Measurements from ENCODE around the gene A2ML1. TPM values are rescaled to one million over a fixed set of nuclear protein-coding genes. Genes with fewer than 3 reads are reported as not detected.

A2ML1 gene
- total RNA-seq, 1 experiment from 2014 or later = 3.9 TPM

DNA sequence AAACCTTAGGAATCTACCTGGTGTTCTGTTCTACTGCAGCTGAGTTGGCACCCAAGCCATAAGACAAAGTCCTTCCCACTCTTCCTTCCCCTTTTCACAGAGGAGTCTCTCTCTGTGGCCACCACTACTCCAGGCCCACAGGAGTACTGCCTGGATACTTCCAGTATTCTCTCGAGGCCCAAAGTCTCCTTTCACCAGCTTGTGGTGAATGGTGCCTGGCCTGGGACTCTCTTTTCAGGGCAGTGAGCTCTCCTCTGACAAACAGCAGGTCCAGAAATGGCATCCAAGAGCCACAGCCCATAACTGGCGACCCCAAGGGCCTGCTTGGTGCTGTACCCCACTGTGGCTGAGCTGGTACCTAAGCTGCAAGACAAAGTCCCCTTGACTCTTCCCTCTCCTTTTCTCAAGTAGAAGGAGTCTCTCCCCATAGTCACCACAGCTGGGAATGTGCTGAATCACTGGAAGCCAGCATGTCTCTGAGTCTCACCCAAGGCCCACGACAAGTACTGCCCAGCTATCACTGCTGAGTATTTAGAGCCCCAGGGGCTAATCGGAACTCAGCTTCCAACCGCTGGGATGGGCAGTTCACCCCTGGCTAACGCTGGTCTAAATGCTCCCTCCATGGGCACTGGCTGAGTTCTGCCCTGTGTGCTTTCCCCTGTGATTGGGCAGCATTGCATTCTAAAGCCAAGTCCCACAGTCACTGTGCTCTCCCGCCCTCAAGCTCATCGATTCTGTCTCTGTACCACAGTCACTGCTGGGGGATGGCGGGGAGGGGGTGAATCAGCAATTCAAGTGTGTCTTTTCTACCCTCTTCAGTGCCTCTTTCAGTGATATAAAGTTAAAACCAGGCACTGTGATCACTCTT, 6.1 kb downstream of the A2ML1 start:
- Histone ChIP-seq H3K36me3 (replicated peaks; ENCODE audit: control insufficient read depth, insufficient read depth, low read length) (no peaks in the 10 kb centered on the region), H3K4me3 (ENCODE audit: insufficient read depth, low read depth, low read length) (no peak overlapping the region), H3K27me3 (ENCODE audit: control insufficient read depth, insufficient read depth, low read length) (no peaks in the 10 kb centered on the region)
- no peak for DNase-seq

DNA sequence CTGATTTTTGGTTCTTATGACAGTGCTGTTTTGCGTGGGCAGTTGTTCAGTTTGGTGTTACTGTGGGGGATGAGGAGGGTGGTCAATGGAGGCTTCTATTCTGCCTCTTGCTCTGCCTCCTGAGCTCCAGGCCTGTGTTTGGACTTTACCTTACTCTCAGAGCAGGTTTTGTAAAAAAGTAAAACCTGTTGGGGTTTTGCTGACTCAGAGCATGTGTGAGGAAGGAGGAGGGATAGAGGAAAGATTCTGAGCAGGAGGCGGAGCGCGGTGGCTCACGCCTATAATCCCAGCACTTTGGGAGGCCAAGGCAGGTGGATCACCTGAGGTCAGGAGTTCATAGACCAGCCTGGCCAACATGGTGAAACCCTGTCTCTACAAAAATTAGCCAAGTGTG, 6.7 kb downstream of the A2ML1 start:
- no peak for DNase-seq
- Histone ChIP-seq H3K36me3 (replicated peaks; ENCODE audit: control insufficient read depth, insufficient read depth, low read length) (no peaks in the 10 kb centered on the region), H3K4me3 (ENCODE audit: insufficient read depth, low read depth, low read length) (no peak overlapping the region), H3K27me3 (ENCODE audit: control insufficient read depth, insufficient read depth, low read length) (no peaks in the 10 kb centered on the region)

DNA sequence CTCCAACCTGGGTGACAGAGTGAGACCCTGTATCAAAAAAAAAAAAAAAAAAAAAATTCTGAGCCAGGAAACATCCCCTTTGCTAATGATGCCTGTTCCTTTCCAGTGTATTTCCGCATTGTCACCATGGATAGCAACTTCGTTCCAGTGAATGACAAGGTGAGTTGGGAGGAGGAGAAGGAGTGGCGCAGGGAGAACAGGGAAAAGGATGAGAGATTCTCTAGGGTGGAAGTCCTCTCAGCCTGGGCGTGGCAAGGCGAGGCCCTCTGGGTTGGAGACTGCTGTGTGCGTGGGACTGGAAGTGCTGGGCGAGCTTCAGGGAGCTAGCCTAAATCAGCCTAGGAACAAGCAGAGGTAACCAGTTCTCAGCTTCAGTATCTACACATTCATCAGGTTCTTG, 7.2 kb downstream of the A2ML1 start:
- no peak for DNase-seq
- H3K27me3 ChIP-seq (ENCODE audit: control insufficient read depth, insufficient read depth, low read length) = no peaks in the 10 kb centered on the region
- H3K36me3 ChIP-seq (replicated peaks; ENCODE audit: control insufficient read depth, insufficient read depth, low read length) = no peaks in the 10 kb centered on the region
- H3K4me3 ChIP-seq (ENCODE audit: insufficient read depth, low read depth, low read length) = no peak overlapping the region

DNA sequence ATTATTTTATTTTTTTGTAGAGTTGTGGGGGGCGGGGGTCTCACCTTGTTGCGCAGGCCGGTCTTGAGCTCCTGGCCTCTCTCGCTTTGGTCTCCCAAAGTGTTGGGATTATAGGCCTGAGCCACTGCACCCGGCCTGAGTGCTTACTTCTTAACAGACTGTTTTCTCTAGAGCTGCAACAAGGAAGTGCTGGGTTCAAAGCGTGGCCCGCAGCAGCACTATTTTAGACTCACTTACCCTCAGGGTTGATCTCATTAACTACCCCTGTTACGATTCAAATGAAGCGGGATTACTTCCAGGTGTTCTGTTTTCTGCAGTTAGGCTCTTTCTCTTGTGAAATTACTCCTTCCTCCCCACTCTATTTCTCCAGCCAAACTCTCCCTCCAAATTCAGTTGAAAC, 8.7 kb downstream of the A2ML1 start:
- H3K4me3 ChIP-seq (ENCODE audit: insufficient read depth, low read depth, low read length) = no peak overlapping the region
- no peaks in the 10 kb centered on the region for H3K27me3 ChIP-seq (ENCODE audit: control insufficient read depth, insufficient read depth, low read length)
- no peak for DNase-seq

DNA sequence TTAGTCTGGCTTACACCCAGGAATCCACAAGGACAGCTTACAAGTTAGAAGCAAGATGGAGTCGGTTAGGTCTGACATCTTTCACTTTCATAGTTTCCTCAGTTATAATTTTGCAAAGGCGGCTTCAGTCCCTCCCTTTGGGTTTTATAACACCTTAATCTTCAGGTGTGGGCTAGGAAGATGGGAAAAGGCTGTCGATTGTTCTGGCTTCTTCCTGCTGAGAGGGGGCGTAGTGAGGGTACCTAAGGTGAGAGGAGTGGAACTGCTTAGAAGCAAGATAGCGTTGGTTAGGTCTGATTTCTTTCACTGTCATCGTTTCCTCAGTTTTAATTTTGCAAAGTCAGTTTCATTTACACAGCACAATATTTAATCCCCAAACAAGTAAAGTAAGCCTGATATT, 10.1 kb downstream of the A2ML1 start:
- no peak for DNase-seq
- no peak overlapping the region for H3K4me3 ChIP-seq (ENCODE audit: insufficient read depth, low read depth, low read length)
- no peaks in the 10 kb centered on the region for H3K27me3 ChIP-seq (ENCODE audit: control insufficient read depth, insufficient read depth, low read length)
- H3K36me3 ChIP-seq (replicated peaks; ENCODE audit: control insufficient read depth, insufficient read depth, low read length) = no peaks in the 10 kb centered on the region

More for the DNA sequence above, 8.7 kb downstream of the A2ML1 start:
- no peaks in the 10 kb centered on the region for H3K36me3 ChIP-seq (replicated peaks; ENCODE audit: control insufficient read depth, insufficient read depth, low read length)

DNA sequence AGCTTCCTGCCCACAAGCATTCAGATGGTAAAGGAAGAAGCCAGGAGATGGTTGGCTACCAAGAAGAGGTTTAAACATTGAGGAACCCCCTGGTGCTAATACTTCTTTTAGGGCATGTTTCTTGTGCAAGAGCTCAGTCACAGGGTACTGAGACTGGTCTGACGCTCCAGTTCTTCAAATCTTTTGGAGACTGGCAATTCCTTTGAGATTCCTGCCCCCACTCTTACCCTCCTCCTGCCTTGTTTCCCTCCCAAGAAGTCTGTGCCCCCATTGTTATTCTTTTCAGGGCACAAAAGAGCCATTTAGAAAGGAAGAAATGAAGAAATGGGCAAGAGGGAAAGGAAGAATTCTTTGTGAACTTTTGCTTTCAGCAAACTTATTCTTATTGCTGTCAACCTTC, 11.8 kb downstream of the A2ML1 start:
- no peak overlapping the region for H3K4me3 ChIP-seq (ENCODE audit: insufficient read depth, low read depth, low read length)
- H3K27me3 ChIP-seq (ENCODE audit: control insufficient read depth, insufficient read depth, low read length) = no peaks in the 10 kb centered on the region
- no peak for DNase-seq
- H3K36me3 ChIP-seq (replicated peaks; ENCODE audit: control insufficient read depth, insufficient read depth, low read length) = no peaks in the 10 kb centered on the region

DNA sequence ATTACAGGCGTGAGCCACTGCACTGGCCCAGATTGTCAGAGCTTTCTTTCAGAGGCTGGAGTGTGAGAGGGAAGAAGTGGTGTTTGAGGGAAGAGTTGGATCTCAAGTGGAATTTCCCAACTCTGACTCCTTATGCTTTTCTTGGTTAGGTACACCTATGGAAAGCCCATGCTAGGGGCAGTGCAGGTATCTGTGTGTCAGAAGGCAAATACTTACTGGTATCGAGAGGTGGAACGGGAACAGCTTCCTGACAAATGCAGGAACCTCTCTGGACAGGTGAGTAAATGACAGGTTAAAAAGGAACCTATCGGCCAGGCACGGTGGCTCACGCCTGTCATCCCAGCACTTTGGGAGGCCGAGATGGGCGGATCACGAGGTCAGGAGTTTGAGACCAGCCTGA, 14.9 kb downstream of the A2ML1 start:
- no peak for DNase-seq
- no peak overlapping the region for H3K4me3 ChIP-seq (ENCODE audit: insufficient read depth, low read depth, low read length)
- H3K27me3 ChIP-seq (ENCODE audit: control insufficient read depth, insufficient read depth, low read length) = no peaks in the 10 kb centered on the region
- no peaks in the 10 kb centered on the region for H3K36me3 ChIP-seq (replicated peaks; ENCODE audit: control insufficient read depth, insufficient read depth, low read length)

DNA sequence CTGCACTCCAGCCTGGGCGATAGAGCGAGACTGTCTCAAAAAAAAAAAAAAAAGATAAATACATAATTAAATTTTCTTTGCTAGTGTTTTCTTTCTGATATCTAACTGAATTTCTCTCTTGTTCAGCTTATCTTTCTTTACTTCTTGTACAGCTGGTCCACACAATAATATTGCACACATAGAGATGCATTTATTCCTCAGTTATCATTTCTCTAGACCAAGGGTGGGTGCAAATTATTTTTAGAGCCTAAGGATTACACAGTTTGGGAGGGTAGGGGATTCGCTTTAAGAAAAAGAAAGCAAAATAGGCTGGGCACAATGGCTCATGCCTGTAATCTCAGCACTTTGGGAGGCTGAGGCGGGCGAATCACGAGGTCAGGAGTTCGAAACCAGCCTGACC, 17.9 kb downstream of the A2ML1 start:
- H3K27me3 ChIP-seq (ENCODE audit: control insufficient read depth, insufficient read depth, low read length) = no peaks in the 10 kb centered on the region
- H3K36me3 ChIP-seq (replicated peaks; ENCODE audit: control insufficient read depth, insufficient read depth, low read length) = no peaks in the 10 kb centered on the region
- H3K4me3 ChIP-seq (ENCODE audit: insufficient read depth, low read depth, low read length) = no peak overlapping the region
- DNase-seq = no peak

DNA sequence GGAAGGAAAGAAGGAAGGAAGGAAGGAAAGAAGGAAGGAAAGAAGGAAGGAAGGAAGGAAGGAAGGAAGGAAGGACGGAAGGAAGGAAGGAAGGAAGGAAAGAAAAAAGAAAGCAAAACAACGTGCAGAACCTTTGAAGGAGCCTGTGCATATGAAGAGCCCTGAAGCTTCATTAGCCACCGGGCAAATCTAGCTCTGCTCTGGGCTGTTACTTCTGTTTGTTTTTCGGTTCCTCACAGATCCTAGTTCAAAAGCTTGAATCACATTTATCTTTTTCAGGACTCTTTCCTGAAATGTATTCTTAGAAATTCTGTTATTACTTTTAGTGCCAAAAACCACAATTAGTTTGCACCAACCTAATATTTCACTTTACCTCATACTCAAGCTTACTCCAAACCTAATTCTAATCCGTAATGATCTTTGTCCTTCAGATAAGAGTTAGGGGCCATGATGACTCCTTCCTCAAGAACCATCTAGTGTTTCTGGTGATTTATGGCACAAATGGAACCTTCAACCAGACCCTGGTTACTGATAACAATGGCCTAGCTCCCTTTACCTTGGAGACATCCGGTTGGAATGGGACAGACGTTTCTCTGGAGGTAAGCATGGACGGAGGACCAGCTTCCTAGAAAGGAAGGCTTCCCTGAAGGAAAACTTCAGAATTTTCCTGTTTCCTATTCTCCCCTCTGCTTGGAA, 18.7 kb downstream of the A2ML1 start:
- Histone ChIP-seq H3K27me3 (ENCODE audit: control insufficient read depth, insufficient read depth, low read length) (no peaks in the 10 kb centered on the region), H3K4me3 (ENCODE audit: insufficient read depth, low read depth, low read length) (no peak overlapping the region), H3K36me3 (replicated peaks; ENCODE audit: control insufficient read depth, insufficient read depth, low read length) (no peaks in the 10 kb centered on the region)
- no peak for DNase-seq

DNA sequence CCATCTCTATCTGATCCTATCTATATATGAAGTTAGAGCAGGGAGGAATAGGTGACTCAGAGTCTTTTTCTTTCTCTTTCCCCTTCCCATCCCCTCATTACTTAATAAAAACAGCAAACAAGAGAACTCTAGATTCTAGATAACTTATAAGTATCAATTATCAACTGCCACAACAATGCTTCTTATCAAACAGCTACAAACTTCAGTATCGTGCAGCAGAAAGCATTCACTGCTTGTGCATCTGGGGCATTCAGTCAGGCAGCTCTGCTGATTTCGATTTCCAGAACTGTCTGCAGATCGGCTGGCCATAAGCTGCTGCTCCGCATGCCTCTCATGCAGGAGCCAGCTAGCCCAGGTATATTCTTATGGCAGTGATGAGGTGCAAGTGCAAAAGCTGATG, 19.4 kb downstream of the A2ML1 start:
- H3K36me3 ChIP-seq (replicated peaks; ENCODE audit: control insufficient read depth, insufficient read depth, low read length) = no peaks in the 10 kb centered on the region
- H3K4me3 ChIP-seq (ENCODE audit: insufficient read depth, low read depth, low read length) = no peak overlapping the region
- no peaks in the 10 kb centered on the region for H3K27me3 ChIP-seq (ENCODE audit: control insufficient read depth, insufficient read depth, low read length)
- DNase-seq = no peak

DNA sequence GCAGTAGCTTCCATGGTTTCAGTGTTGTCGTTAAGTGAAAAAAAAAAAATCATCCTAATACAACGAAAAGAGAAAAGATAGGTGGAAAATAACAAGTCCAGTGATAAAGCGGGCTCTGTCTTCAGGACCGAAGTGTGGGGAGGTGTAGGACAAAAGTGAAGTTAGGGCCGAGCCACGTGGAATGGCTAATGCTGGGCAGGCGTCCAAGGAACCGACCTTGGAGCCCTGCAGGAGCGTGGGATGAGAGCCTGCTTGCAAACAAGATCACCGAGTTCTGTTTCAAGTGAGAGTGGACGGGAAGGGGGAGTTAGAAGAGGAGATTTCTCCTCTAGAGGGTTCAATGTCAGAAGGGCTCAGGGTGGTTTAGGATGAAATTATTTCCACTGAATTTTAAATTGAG, 22.2 kb downstream of the A2ML1 start:
- Histone ChIP-seq H3K4me3 (ENCODE audit: insufficient read depth, low read depth, low read length) (no peak overlapping the region), H3K36me3 (replicated peaks; ENCODE audit: control insufficient read depth, insufficient read depth, low read length) (no peaks in the 10 kb centered on the region), H3K27me3 (ENCODE audit: control insufficient read depth, insufficient read depth, low read length) (no peaks in the 10 kb centered on the region)
- no peak for DNase-seq

DNA sequence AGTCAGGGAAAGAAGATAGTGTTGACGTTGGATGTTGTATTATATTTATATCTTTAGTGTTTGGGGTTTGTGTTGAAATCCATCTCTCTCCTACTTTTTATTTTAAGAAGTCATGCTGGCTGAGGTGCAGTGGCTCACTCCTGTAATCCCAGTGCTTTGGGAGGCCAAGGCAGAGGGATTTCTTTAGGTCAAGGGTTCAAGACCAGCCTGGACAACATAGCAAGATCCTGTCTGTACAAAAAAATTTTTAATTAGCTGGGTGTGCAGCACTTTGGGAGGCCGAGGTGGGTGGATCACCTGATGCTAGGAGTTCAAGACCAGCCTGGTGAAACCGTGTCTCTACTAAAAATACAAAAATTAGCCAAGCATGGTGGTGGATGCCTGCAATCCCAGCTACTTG, 23.9 kb downstream of the A2ML1 start:
- Histone ChIP-seq H3K4me3 (ENCODE audit: insufficient read depth, low read depth, low read length) (no peak overlapping the region), H3K27me3 (ENCODE audit: control insufficient read depth, insufficient read depth, low read length) (no peaks in the 10 kb centered on the region), H3K36me3 (replicated peaks; ENCODE audit: control insufficient read depth, insufficient read depth, low read length) (no peaks in the 10 kb centered on the region)
- DNase-seq = no peak

DNA sequence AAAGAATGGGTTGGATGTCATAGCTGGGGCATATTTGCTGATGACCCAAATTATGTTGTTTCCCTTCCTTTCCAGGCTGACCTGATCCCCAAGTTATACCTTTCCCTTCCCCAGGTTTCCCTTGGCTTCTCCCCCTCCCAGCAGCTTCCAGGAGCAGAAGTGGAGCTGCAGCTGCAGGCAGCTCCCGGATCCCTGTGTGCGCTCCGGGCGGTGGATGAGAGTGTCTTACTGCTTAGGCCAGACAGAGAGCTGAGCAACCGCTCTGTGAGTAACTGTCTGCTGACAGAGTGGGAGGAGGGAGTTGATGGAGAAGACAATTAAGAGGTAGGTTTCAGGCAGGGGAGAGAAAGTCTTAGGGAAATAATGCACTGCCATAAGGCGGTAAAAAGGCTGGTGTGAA, 25.0 kb downstream of the A2ML1 start:
- H3K27me3 ChIP-seq (ENCODE audit: control insufficient read depth, insufficient read depth, low read length) = no peaks in the 10 kb centered on the region
- no peaks in the 10 kb centered on the region for H3K36me3 ChIP-seq (replicated peaks; ENCODE audit: control insufficient read depth, insufficient read depth, low read length)
- DNase-seq = no peak
- no peak overlapping the region for H3K4me3 ChIP-seq (ENCODE audit: insufficient read depth, low read depth, low read length)

DNA sequence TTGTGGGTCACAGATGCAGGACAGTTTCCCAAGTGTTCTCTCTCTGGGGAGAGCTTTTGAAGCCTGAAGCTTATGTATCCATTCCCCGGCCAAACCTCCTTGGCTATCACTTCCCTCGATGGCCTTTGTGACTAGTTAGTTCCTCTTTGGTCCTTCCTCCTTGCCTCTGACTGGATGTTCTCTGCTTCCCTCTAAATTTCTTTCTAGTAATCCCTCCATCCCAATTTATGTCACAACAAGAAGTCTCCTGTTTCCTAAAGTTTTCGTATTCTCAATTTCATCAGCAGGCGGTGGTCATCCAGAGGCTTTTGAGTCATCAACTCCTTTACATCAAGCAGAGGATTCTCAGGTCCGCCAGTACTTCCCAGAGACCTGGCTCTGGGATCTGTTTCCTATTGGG, 27.5 kb downstream of the A2ML1 start:
- Histone ChIP-seq H3K27me3 (ENCODE audit: control insufficient read depth, insufficient read depth, low read length) (no peaks in the 10 kb centered on the region), H3K36me3 (replicated peaks; ENCODE audit: control insufficient read depth, insufficient read depth, low read length) (no peaks in the 10 kb centered on the region), H3K4me3 (ENCODE audit: insufficient read depth, low read depth, low read length) (no peak overlapping the region)
- DNase-seq = no peak

DNA sequence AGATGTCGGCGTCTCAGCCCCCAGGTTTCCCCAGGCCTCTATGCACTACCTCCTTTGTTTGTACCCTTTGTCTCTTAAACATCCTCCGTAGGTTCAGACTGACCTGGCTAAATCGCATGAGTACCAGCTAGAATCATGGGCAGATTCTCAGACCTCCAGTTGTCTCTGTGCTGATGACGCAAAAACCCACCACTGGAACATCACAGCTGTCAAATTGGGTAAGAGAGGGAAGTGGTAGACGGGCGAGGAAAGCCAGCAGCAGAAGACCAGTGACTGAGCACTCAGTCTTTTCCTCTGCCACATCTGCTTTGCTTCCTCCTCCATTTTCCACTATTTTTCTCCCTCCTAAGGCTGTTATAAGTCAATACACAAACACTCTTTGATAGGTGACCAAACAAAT, 29.7 kb downstream of the A2ML1 start:
- no peak for DNase-seq
- H3K27me3 ChIP-seq (ENCODE audit: control insufficient read depth, insufficient read depth, low read length) = no peaks in the 10 kb centered on the region

More for the DNA sequence above, 29.7 kb downstream of the A2ML1 start:
- Histone ChIP-seq H3K36me3 (replicated peaks; ENCODE audit: control insufficient read depth, insufficient read depth, low read length) (peaks cover 2% of the 10 kb centered on the region; the same call in 1 of the 2 replicates), H3K4me3 (ENCODE audit: insufficient read depth, low read depth, low read length) (no peak overlapping the region)

Measured in H7 (cell line).